Osteoblast (primary cell): ENCODE results near the gene NBAS. TPM values are rescaled to one million over a fixed set of nuclear protein-coding genes. Genes with fewer than 3 reads are reported as not detected.

Source experiments
- DNase-seq: peaks from one replicate; pipeline ENCODE4 v3.0.0; 2011; ENCODE audit warnings: low spot score, mixed read lengths; ENCODE audit not compliant: insufficient read length; ENCODE audit errors: missing footprints
- H2AFZ ChIP-seq: 2 replicates; pipeline ENCODE4 v1.6.0; 2011; ENCODE audit warnings: mild to moderate bottlenecking, low read length
- H3K27ac ChIP-seq: 2 replicates; pipeline ENCODE4 v1.5.1; 2011; ENCODE audit warnings: mild to moderate bottlenecking, low read depth, low read length, moderate library complexity
- H3K27me3 ChIP-seq: 2 replicates; pipeline ENCODE4 v1.6.0; 2012; ENCODE audit warnings: mild to moderate bottlenecking, control low read depth, inconsistent platforms, low read length, moderate library complexity; ENCODE audit not compliant: insufficient read depth
- H3K36me3 ChIP-seq: 2 replicates; pipeline ENCODE4 v1.5.1; 2011; ENCODE audit warnings: mild to moderate bottlenecking, low read length, control low read depth, moderate library complexity; ENCODE audit not compliant: insufficient read depth
- H3K4me1 ChIP-seq: 2 replicates; pipeline ENCODE4 v1.5.1; 2011; ENCODE audit warnings: mild to moderate bottlenecking, low read length, control low read depth, moderate library complexity; ENCODE audit not compliant: insufficient read depth
- H3K4me2 ChIP-seq: 2 replicates; pipeline ENCODE4 v1.6.0; 2011; ENCODE audit warnings: mild to moderate bottlenecking, low read length; ENCODE audit not compliant: insufficient read depth
- H3K4me3 ChIP-seq: fragments of 200-600 bp; sonication (generic); 3 replicates; pipeline ENCODE4 v1.5.1; 2012; ENCODE audit warnings: mild to moderate bottlenecking, low read length, inconsistent platforms; ENCODE audit not compliant: insufficient read depth
- H3K79me2 ChIP-seq: 2 replicates; pipeline ENCODE4 v1.6.0; 2012; ENCODE audit warnings: mild to moderate bottlenecking, low read length, control low read depth, inconsistent platforms; ENCODE audit not compliant: insufficient read depth
- H3K9me3 ChIP-seq: 2 replicates; pipeline ENCODE4 v1.5.1; 2011; ENCODE audit warnings: low read depth, low read length, control low read depth
- H4K20me1 ChIP-seq: 2 replicates; pipeline ENCODE4 v1.6.0; 2012; ENCODE audit warnings: mild to moderate bottlenecking, low read length, control low read depth; ENCODE audit not compliant: insufficient read depth
- total RNA-seq: library from RNA; depleted of rRNA; stranded (reverse); fragments of >200 nt; gene quantifications from 2 replicates; pipeline ENCODE4 v1.2.3, GENCODE V29; 2012
- TF ChIP-seq, protein P1 (sequence below): IDR thresholded peaks from 2 replicates; pipeline ENCODE4 v1.5.1; 2011; ENCODE audit warnings: mild to moderate bottlenecking, low read depth, low read length, moderate library complexity; ENCODE audit errors: extremely low read depth

NBAS gene
- total RNA-seq, 1 donor = 98.1 TPM

DNA sequence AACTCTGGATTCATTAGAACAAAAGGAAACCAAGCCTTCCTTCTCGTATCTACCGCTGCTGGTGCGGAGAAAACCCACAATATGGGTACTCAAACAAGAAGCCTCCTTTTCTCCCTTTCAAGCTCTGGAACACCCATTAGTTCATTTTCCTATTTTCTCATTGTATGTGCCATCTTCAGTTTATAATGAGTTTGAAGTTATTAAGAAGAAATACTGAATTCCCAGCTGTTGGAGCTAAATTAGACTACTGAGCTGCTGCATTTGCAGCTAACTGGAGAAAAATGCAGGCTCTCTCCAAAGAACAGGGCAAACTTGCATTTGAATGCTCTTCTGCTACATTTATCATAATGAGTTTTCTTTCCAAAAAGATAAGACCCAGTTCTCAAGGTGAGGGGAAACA is 398.5 kb downstream of the NBAS start:
- TF ChIP-seq, protein P1, sequence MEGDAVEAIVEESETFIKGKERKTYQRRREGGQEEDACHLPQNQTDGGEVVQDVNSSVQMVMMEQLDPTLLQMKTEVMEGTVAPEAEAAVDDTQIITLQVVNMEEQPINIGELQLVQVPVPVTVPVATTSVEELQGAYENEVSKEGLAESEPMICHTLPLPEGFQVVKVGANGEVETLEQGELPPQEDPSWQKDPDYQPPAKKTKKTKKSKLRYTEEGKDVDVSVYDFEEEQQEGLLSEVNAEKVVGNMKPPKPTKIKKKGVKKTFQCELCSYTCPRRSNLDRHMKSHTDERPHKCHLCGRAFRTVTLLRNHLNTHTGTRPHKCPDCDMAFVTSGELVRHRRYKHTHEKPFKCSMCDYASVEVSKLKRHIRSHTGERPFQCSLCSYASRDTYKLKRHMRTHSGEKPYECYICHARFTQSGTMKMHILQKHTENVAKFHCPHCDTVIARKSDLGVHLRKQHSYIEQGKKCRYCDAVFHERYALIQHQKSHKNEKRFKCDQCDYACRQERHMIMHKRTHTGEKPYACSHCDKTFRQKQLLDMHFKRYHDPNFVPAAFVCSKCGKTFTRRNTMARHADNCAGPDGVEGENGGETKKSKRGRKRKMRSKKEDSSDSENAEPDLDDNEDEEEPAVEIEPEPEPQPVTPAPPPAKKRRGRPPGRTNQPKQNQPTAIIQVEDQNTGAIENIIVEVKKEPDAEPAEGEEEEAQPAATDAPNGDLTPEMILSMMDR = no peak
- no peaks in the 10 kb centered on the region for H3K4me1 ChIP-seq
- no peaks in the 10 kb centered on the region for H4K20me1 ChIP-seq
- H3K79me2 ChIP-seq = no peaks in the 10 kb centered on the region
- no peak overlapping the region for H3K27ac ChIP-seq
- H3K4me2 ChIP-seq = no peak overlapping the region
- no peak for DNase-seq
- no peaks in the 10 kb centered on the region for H3K27me3 ChIP-seq
- H3K4me3 ChIP-seq = no peak overlapping the region
- H2AFZ ChIP-seq = no peak overlapping the region
- no peaks in the 10 kb centered on the region for H3K36me3 ChIP-seq
- no peaks in the 10 kb centered on the region for H3K9me3 ChIP-seq

DNA sequence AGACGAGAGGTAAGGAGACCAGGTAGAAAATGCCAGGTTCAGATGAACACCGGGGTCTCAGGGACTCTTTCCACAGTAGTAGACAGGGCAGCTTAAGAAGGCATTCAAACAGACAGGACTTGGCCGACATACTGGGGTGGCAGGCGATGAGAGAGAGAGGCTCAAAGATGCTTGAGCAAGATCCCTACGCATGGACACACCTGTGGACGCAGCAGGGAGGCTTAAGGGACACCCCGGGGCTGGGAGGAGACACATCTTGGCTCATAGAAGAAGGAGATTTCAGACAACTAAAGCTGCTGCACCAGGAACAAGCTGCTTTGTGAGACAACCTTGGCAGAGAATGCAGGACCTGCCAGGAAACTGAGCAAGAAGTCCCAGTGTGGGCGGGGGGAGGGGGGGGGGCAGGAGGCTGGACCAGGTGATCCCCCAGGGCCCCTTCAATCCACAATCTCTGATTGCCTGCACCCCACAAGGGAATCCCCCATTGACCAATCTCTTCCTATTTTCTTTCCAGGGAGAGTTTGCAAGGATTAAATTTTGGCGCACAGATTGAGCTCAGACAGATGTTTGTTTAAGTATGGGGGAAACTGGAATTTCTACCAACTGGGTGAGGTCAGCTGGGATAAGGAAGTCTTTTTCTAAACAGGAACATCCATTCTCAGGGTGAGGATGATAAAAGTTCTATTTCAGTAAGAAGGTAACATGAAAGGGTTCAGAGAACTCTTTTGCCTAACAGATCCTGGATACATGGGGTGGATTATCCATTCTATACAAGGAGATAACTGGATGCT is 400.7 kb downstream of the NBAS start:
- Histone ChIP-seq H3K4me3 (no peak overlapping the region), H3K27me3 (no peaks in the 10 kb centered on the region), H3K4me2 (no peak overlapping the region), H3K4me1 (no peaks in the 10 kb centered on the region), H3K9me3 (no peaks in the 10 kb centered on the region), H4K20me1 (no peaks in the 10 kb centered on the region), H3K79me2 (no peaks in the 10 kb centered on the region), H3K27ac (no peak overlapping the region), H3K36me3 (no peaks in the 10 kb centered on the region), H2AFZ (no peak overlapping the region)
- TF ChIP-seq, protein P1 = no peak
- no peak for DNase-seq

DNA sequence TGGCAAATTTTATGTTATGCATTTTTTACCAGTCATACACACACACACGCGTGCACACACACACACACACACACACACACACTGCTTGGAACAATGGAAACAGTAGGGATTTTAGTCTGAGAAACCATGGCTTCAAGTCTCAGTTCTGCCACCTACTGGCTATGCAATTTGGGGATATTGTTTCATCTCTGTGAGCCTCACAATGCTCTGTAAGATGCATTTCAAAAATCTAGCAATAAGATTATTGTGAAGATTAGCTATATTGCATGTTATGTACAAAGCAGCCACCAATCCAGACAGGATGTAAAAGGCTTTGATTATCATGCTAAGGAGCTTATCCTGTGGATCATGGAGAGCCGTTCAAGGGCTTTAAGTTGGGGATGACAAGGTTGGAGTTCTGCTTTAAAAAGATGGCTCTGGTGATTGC is 401.4 kb downstream of the NBAS start:
- no peaks in the 10 kb centered on the region for H3K36me3 ChIP-seq
- TF ChIP-seq, protein P1 = peak; percentile 71
- H3K9me3 ChIP-seq = no peaks in the 10 kb centered on the region
- no peaks in the 10 kb centered on the region for H3K27me3 ChIP-seq
- no peak overlapping the region for H3K4me3 ChIP-seq
- peak; percentile 76 for DNase-seq
- no peaks in the 10 kb centered on the region for H4K20me1 ChIP-seq
- H3K27ac ChIP-seq = no peak overlapping the region
- no peak overlapping the region for H3K4me2 ChIP-seq
- no peak overlapping the region for H2AFZ ChIP-seq
- no peaks in the 10 kb centered on the region for H3K79me2 ChIP-seq
- peaks cover 1% of the 10 kb centered on the region for H3K4me1 ChIP-seq

DNA sequence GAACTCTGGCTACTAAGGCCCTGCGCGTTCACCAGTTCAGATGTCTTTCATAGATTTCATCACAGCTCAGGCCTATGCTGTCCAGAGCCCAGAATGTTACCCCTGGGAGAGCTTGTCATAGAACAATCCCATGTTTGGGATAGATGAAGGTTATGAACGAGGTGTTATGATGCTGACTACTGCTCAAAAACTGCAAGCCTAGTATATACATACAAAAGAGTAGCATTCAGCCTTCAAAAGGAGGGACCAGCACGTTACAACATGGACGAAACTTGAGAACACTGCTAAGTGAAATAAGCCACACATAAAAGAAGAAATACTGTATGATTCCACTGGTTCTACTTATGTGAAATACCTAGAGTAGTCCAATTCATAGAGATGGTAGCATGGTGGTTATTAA is 401.9 kb downstream of the NBAS start:
- H2AFZ ChIP-seq = no peak overlapping the region
- no peaks in the 10 kb centered on the region for H3K79me2 ChIP-seq
- H3K4me2 ChIP-seq = no peak overlapping the region
- no peaks in the 10 kb centered on the region for H3K36me3 ChIP-seq
- no peaks in the 10 kb centered on the region for H3K9me3 ChIP-seq
- peaks cover 5% of the 10 kb centered on the region for H3K4me1 ChIP-seq
- DNase-seq = no peak
- H3K27ac ChIP-seq = no peak overlapping the region
- no peaks in the 10 kb centered on the region for H4K20me1 ChIP-seq
- H3K4me3 ChIP-seq = no peak overlapping the region
- TF ChIP-seq, protein P1 = no peak
- no peaks in the 10 kb centered on the region for H3K27me3 ChIP-seq
